Mesothelial cell of epicardium (in vitro differentiated cells): ENCODE measurements around the gene LAMC3. TPM values are rescaled to one million over a fixed set of nuclear protein-coding genes. Genes with fewer than 3 reads are reported as not detected.

Experiments
- DNase-seq, 2 experiments: peaks; one replicate each; pipeline ENCODE4 v3.0.0; 2021; ENCODE audit warnings: low spot score in 2 of 2; ENCODE audit not compliant: unreplicated experiment in 2 of 2
- H3K27ac Mint-ChIP-seq: 2 replicates; pipeline ENCODE4 v1.8.0; 2021; ENCODE audit warnings: mixed read lengths
- H3K27me3 Mint-ChIP-seq: 2 replicates; pipeline ENCODE4 v1.8.0; 2021; ENCODE audit warnings: low read depth, mixed read lengths
- H3K36me3 Mint-ChIP-seq: 2 replicates; pipeline ENCODE4 v1.8.0; 2021; ENCODE audit warnings: mixed read lengths
- H3K4me1 Mint-ChIP-seq: 2 replicates; pipeline ENCODE4 v1.8.0; 2021; ENCODE audit warnings: mixed read lengths
- H3K4me3 Mint-ChIP-seq: 2 replicates; pipeline ENCODE4 v1.8.0; 2021; ENCODE audit warnings: mild to moderate bottlenecking, moderate library complexity, mixed read lengths
- H3K9me3 Mint-ChIP-seq: 2 replicates; pipeline ENCODE4 v1.8.0; 2021; ENCODE audit warnings: mixed read lengths
- total RNA-seq: library from RNA; stranded (reverse); gene quantifications from 3 replicates; pipeline ENCODE4 v1.2.1, GENCODE V29; 2021
- TF ChIP-seq, protein P1 (sequence below): fragments of 200-600 bp; sonication (generic); IDR thresholded peaks from one replicate; pipeline ENCODE4 v1.5.0; 2021; ENCODE audit warnings: antibody characterized with exemption; ENCODE audit not compliant: unreplicated experiment

Gene LAMC3
- total RNA-seq, 1 donor from 2014 or later: 18.3 TPM

DNA sequence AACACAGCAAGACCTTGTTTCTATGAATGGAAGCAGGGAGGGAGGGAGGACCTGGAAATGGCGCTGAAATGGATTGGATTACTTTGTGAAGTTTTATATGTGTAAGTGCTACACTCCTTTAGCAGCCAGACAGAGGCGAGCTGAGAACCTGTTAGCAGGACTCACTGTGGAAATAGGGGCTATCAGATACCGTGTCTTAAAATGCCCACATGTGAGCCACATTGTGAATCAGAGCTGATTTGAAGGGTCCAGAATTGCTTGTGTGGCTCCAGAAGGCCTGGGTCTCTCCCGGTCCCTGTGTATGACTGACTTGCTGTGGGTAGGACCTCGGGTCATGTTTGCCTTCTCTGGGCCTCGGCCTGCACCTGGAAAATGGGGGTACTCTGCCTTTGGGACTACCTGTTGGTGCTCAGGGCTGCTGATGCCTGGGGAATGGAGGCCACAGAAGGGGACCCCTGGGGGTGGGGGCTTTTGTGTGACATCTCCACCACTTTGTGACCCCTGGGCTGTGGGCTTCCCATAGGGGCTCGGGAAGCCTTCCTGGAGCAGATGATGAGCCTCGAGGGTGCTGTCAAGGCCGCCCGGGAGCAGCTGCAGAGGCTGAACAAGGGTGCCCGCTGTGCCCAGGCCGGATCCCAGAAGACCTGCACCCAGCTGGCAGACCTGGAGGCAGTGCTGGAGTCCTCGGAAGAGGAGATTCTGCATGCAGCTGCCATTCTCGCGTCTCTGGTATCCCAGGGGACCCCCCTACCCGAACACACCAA, 63.3 kb downstream of the LAMC3 start:
- Mint-ChIP-seq H3K4me1 (no peaks in the 10 kb centered on the region), H3K4me3 (no peak overlapping the region), H3K27me3 (peaks cover 4% of the 10 kb centered on the region), H3K9me3 (no peaks in the 10 kb centered on the region), H3K36me3 (no peaks in the 10 kb centered on the region), H3K27ac (no peak overlapping the region)
- DNase-seq: no peak
- TF ChIP-seq, protein P1, sequence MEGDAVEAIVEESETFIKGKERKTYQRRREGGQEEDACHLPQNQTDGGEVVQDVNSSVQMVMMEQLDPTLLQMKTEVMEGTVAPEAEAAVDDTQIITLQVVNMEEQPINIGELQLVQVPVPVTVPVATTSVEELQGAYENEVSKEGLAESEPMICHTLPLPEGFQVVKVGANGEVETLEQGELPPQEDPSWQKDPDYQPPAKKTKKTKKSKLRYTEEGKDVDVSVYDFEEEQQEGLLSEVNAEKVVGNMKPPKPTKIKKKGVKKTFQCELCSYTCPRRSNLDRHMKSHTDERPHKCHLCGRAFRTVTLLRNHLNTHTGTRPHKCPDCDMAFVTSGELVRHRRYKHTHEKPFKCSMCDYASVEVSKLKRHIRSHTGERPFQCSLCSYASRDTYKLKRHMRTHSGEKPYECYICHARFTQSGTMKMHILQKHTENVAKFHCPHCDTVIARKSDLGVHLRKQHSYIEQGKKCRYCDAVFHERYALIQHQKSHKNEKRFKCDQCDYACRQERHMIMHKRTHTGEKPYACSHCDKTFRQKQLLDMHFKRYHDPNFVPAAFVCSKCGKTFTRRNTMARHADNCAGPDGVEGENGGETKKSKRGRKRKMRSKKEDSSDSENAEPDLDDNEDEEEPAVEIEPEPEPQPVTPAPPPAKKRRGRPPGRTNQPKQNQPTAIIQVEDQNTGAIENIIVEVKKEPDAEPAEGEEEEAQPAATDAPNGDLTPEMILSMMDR: no peak

DNA sequence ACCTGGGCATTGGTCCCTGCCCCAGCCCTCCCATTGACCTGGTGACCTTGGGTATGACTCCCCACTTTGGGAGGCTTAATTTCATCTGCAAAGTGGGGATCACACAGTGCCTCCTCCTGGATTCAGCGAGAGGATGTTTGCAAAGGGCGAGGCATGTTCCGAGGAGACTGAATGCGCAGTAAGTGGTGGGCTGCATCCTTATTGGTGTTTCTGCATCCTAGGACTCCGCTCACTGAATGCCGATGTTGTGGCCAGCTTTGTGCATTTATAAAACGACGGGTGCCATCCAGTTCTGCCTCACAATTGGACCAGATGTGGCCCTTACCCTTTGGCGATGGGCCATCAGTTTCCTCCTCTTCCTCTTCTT, 63.9 kb downstream of the LAMC3 start:
- TF ChIP-seq, protein P1: no peak
- H3K4me3 Mint-ChIP-seq: no peak overlapping the region
- H3K9me3 Mint-ChIP-seq: no peaks in the 10 kb centered on the region
- DNase-seq: no peak
- H3K36me3 Mint-ChIP-seq: no peaks in the 10 kb centered on the region
- no peaks in the 10 kb centered on the region for H3K4me1 Mint-ChIP-seq
- no peak overlapping the region for H3K27ac Mint-ChIP-seq
- H3K27me3 Mint-ChIP-seq: no peaks in the 10 kb centered on the region

DNA sequence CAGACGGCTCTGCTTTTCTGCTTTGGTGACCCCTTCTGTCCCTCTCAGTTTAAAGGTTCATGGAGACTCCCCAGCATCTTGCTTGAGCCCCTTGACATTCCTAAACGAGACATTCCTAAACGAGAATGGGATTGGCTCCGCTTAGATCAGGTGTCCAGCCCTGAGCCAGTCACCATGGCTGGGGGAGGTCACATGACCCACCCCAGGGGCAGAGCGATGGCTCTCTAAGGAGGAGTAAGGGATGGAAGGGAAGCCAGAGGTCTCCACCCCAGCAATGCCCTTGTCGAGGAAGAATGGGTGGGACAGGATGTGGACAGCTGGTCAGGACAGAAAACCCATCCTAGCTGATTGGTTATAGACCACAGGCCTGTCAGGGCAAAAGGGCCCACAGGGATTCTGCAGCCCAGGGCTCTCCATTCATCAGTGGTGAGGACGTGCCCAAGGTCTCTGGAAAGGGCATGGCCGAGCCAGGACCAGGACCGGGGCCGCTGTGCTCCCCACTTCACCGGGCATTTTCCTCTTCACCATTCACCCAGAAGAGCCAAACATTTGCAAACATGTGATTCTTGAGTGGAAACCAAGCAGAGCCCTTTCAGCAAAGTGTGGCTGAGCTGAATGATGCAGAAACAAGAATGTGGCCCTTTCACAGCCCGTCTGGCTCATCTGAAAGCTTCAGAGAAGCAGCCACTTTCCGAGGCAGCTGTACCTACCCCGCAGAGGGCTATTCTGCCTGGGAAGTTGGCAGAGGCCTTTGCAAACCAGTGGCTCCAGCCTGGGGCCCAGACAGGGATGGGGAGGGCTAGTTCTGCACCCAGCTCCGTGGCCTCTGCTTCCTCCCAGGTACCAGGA, 67.6 kb downstream of the LAMC3 start:
- no peak overlapping the region for H3K27ac Mint-ChIP-seq

DNA sequence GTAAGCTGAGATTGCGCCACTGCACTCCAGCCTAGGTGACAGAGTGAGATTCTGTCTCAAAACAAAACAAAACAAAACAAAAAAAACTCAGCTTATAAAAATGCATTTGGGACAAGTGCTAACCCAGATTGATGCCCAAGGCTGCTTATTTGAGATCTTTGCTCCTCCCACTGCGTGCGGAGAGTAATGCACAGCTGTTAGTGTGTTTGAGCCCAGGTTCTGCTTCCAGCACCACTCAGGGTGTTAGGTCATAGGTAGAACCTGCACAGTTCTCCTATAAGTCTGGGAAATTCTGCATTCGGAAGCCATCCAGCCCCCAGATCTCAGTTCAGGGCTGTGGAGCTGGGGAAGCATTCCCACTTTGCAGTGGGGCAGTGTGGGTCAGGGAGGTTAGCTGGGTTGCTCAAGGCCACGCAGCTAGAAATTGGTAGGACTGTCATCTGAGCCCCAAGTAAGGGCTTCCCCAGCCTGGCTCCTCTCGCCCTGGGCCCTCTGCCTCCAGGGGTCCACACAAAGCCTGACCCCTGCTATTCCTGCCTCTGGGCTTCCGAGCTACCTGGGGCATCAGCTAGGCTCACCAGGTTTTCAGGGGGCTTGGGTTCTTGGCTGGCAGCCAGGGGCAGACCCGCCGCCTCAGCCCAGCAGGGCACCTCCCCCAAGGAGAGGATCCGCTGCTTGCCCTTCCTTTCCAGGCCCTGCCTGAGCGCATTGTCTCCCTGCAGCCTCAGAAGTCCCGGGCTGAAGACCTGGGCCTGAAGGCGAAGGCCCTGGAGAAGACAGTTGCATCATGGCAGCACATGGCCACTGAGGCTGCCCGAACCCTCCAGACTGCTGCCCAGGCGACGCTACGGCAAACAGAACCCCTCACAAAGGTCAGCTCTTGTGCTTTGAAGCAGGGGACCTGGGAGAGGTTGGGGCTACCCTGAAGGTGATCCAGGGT, 69.7 kb downstream of the LAMC3 start:
- no peaks in the 10 kb centered on the region for H3K9me3 Mint-ChIP-seq
- TF ChIP-seq, protein P1: no peak
- no peaks in the 10 kb centered on the region for H3K4me1 Mint-ChIP-seq

More for the DNA sequence above, 67.6 kb downstream of the LAMC3 start:
- Mint-ChIP-seq H3K4me1 (no peaks in the 10 kb centered on the region), H3K36me3 (no peaks in the 10 kb centered on the region), H3K9me3 (no peaks in the 10 kb centered on the region), H3K27me3 (no peaks in the 10 kb centered on the region), H3K4me3 (no peak overlapping the region)
- TF ChIP-seq, protein P1: no peak
- DNase-seq: no peak

DNA sequence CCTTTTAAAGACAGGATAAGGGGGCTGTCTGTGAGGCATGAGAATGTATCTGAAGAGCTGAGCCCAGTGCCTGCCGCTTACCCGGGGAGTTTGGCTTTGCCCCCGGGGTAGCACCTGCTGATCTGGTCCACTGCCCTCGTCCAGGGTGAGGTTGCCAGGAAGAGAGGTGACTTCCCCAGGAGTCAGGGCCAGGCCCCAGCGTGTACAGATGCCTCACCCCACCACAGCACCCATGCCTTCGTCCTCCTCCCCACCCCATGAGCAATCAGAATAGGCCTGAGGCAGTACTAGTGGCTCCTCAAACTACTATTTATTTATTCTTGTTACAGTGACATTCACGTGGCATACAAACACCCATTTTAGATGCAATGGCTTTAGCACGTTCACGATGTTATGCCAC, 71.6 kb downstream of the LAMC3 start:
- no peaks in the 10 kb centered on the region for H3K4me1 Mint-ChIP-seq
- no peaks in the 10 kb centered on the region for H3K27me3 Mint-ChIP-seq
- TF ChIP-seq, protein P1: no peak
- H3K9me3 Mint-ChIP-seq: no peaks in the 10 kb centered on the region
- no peaks in the 10 kb centered on the region for H3K36me3 Mint-ChIP-seq
- no peak overlapping the region for H3K4me3 Mint-ChIP-seq
- DNase-seq: no peak
- H3K27ac Mint-ChIP-seq: no peak overlapping the region

More for the DNA sequence above, 69.7 kb downstream of the LAMC3 start:
- H3K4me3 Mint-ChIP-seq: no peak overlapping the region
- no peaks in the 10 kb centered on the region for H3K36me3 Mint-ChIP-seq
- DNase-seq: no peak
- H3K27me3 Mint-ChIP-seq: no peaks in the 10 kb centered on the region
- no peak overlapping the region for H3K27ac Mint-ChIP-seq
